K562 (cell line): ENCODE measurements around the gene DNAH3. TPM values are rescaled to one million over a fixed set of nuclear protein-coding genes. Genes with fewer than 3 reads are reported as not detected.

Experiments
- ATAC-seq: fragments of 200-7000 bp; cut with Tn5 transposase; 3 replicates; pipeline ENCODE4 v1.9.1; 2020; ENCODE audit warnings: moderate library complexity
- BruUV-seq: library from RNA; stranded (reverse); fragments of 400-500 nt; replicated peaks from 2 replicates; lab custom pipeline; 2021; lab: Mats Ljungman, UMichigan
- CTCF ChIA-PET: fragments of 300-600 bp; formaldehyde crosslinking; extraction: SDS; loops from one replicate; lab custom pipeline; 2021; ENCODE audit warnings: low intra/inter-chr PET ratio; lab: Yijun Ruan, JAX
- POLR2A ChIA-PET: fragments of 300-600, 350-650 bp; sonication (Branson Sonifier 250); formaldehyde crosslinking; extraction: SDS; loops from one replicate; lab custom pipeline; 2021; ENCODE audit warnings: antibody characterized with exemption, inconsistent platforms; lab: Yijun Ruan, JAX
- DNase-seq, 4 experiments: peaks; one replicate each; pipeline versions ENCODE4 v3.0.0 to v3.0.0-alpha.2; 2011 to 2018; ENCODE audit warnings: low spot score in 3 of 4, mixed read lengths in 3 of 4; ENCODE audit errors: extremely low read depth in 1 of 4
- FAIRE-seq: peaks from 2 replicates; lab custom pipeline; 2011; peaks lifted over from hg19 to GRCh38; lab: Jason Lieb, UNC
- H2AFZ ChIP-seq: 2 replicates; pipeline ENCODE4 v1.6.0; 2011; ENCODE audit warnings: low read depth, low read length, control low read depth, inconsistent platforms
- H3K27ac ChIP-seq: fragments of 200-600 bp; 3 replicates; pipeline ENCODE4 v1.8.0; 2011; ENCODE audit warnings: low read depth, mild to moderate bottlenecking, control low read depth, inconsistent platforms, low read length, moderate library complexity, mixed read lengths; ENCODE audit errors: extremely low read depth
- H3K27me3 ChIP-seq, 2 experiments: fragments of 300-600 bp in 1 of 2; 2 replicates in 1 of 2; 3 replicates in 1 of 2; pipeline versions ENCODE4 v1.6.0 to v1.8.0; 2011; ENCODE audit warnings: inconsistent platforms in 2 of 2, low read length in 2 of 2, mild to moderate bottlenecking in 1 of 2, mixed read lengths in 1 of 2, moderate library complexity in 1 of 2; ENCODE audit not compliant: control insufficient read depth in 2 of 2, insufficient read depth in 2 of 2
- H3K36me3 ChIP-seq: fragments of 300-600 bp; 3 replicates; pipeline ENCODE4 v1.8.0; 2011; ENCODE audit warnings: mild to moderate bottlenecking, low read length, inconsistent platforms; ENCODE audit not compliant: control insufficient read depth, insufficient read depth
- H3K4me1 ChIP-seq, 2 experiments: fragments of 200-600 bp in 1 of 2; replicated peaks in 1 of 2; 2 replicates in 1 of 2; 3 replicates in 1 of 2; pipeline versions ENCODE4 v1.5.1 to v1.8.0; 2011; ENCODE audit warnings: inconsistent platforms in 2 of 2, low read length in 2 of 2, mild to moderate bottlenecking in 1 of 2, mixed read lengths in 1 of 2, moderate library complexity in 1 of 2; ENCODE audit not compliant: control insufficient read depth in 2 of 2, insufficient read depth in 2 of 2
- H3K4me2 ChIP-seq: 2 replicates; pipeline ENCODE4 v1.6.1; 2011; ENCODE audit warnings: low read length, control low read depth, inconsistent platforms, mixed read lengths; ENCODE audit not compliant: insufficient read depth
- H3K4me3 ChIP-seq: fragments of 200-600 bp; sonication (generic), shearing (Covaris generic); 2 replicates; pipeline ENCODE4 v1.5.1; 2016; ENCODE audit warnings: control low read depth, inconsistent platforms
- H3K79me2 ChIP-seq: fragments of 200-600 bp; 3 replicates; pipeline ENCODE4 v1.8.0; 2011; ENCODE audit warnings: low read length, inconsistent platforms; ENCODE audit not compliant: control insufficient read depth, insufficient read depth
- H3K9ac ChIP-seq, 2 experiments: 2 replicates each; pipeline versions ENCODE4 v1.6.0 to v1.6.1; 2011; ENCODE audit warnings: low read depth in 2 of 2, low read length in 2 of 2, control low read depth in 1 of 2, inconsistent platforms in 1 of 2, mild to moderate bottlenecking in 1 of 2, mixed read lengths in 1 of 2; ENCODE audit not compliant: insufficient read depth in 1 of 2
- H3K9me1 ChIP-seq: one replicate; pipeline ENCODE4 v1.6.0; 2011; ENCODE audit warnings: inconsistent platforms, mild to moderate bottlenecking, low read length, moderate library complexity; ENCODE audit not compliant: control insufficient read depth, insufficient read depth
- H3K9me3 ChIP-seq: replicated peaks from 2 replicates; pipeline ENCODE4 v1.5.1; 2011; ENCODE audit warnings: low read depth, low read length, inconsistent platforms; ENCODE audit not compliant: control insufficient read depth, insufficient read depth
- H4K20me1 ChIP-seq: replicated peaks from 2 replicates; pipeline ENCODE4 v1.6.1; 2011; ENCODE audit warnings: low read length, inconsistent platforms, mixed read lengths; ENCODE audit not compliant: control insufficient read depth, insufficient read depth
- ELK1 ChIP-seq: sonication (generic); formaldehyde crosslinking; IDR thresholded peaks from 2 replicates; pipeline ENCODE4 v1.8.1; 2022; ENCODE audit warnings: missing genetic modification reagents
- HCFC1 ChIP-seq: IDR thresholded peaks from 2 replicates; pipeline ENCODE4 v1.6.1; 2012; ENCODE audit warnings: low read depth, low read length, improper control_type of control experiment
- HMG20B ChIP-seq: fragments of 250-450 bp; sonication (Bioruptor Pico); IDR thresholded peaks from 2 replicates; pipeline ENCODE4 v1.5.0; 2021; ENCODE audit warnings: mild to moderate bottlenecking
- HSF4 ChIP-seq: fragments of 250-450 bp; sonication (Bioruptor Pico); IDR thresholded peaks from 2 replicates; pipeline ENCODE4 v2.1.2; 2022; ENCODE audit warnings: mild to moderate bottlenecking, moderate library complexity, borderline replicate concordance
- ID3 ChIP-seq, 2 experiments: fragments of 250-450 bp in 1 of 2; fragments of 450-650 bp in 1 of 2; sonication (Bioruptor Pico) in 1 of 2; IDR thresholded peaks; 2 replicates each; pipeline versions ENCODE4 v1.6.1 to v1.8.0; 2016 to 2021; ENCODE audit warnings: mild to moderate bottlenecking in 2 of 2, moderate library complexity in 2 of 2, missing compliant biosample characterization in 1 of 2, missing genetic modification characterization in 1 of 2
- ILK ChIP-seq: fragments of 450-650 bp; IDR thresholded peaks from 2 replicates; pipeline ENCODE4 v1.6.1; 2016; ENCODE audit warnings: missing genetic modification characterization, low read depth, mild to moderate bottlenecking, missing compliant biosample characterization, moderate library complexity, borderline replicate concordance
- NCOR1 ChIP-seq: fragments of 450-650 bp; IDR thresholded peaks from 2 replicates; pipeline ENCODE4 v1.6.1; 2016; ENCODE audit warnings: mild to moderate bottlenecking, moderate library complexity
- PREB ChIP-seq: sonication (generic); formaldehyde crosslinking; IDR thresholded peaks from 2 replicates; pipeline ENCODE4 v1.8.1; 2023; ENCODE audit warnings: mild to moderate bottlenecking, missing genetic modification reagents
- RFX7 ChIP-seq: fragments of 250-450 bp; sonication (Bioruptor Pico); IDR thresholded peaks from 2 replicates; pipeline ENCODE4 v1.5.1; 2021; ENCODE audit warnings: mild to moderate bottlenecking
- SAFB2 ChIP-seq: fragments of 200-400 bp; formaldehyde crosslinking; IDR thresholded peaks from 2 replicates; pipeline ENCODE4 v1.6.1; 2018; ENCODE audit warnings: borderline replicate concordance, low read length, low read depth, moderate library complexity; ENCODE audit not compliant: severe bottlenecking
- TBP ChIP-seq: optimal IDR thresholded peaks from 2 replicates; pipeline ENCODE3; 2011; ENCODE audit warnings: low read depth, low read length, improper control_type of control experiment
- TFAM ChIP-seq: fragments of 250-450 bp; sonication (Bioruptor Pico); conservative IDR thresholded peaks from 2 replicates; pipeline ENCODE4 v1.5.0; 2021; ENCODE audit warnings: mild to moderate bottlenecking, moderate library complexity
- ZC3H11A ChIP-seq: IDR thresholded peaks from 2 replicates; pipeline ENCODE4 v1.6.1; 2012; ENCODE audit warnings: low read depth, low read length, improper control_type of control experiment
- ZC3H8 ChIP-seq: fragments of 450-650 bp; IDR thresholded peaks from 2 replicates; pipeline ENCODE4 v1.6.1; 2017
- ZNF347 ChIP-seq: fragments of 450-650 bp; formaldehyde crosslinking; IDR thresholded peaks from 2 replicates; pipeline ENCODE4 v1.4.0; 2020; ENCODE audit warnings: low read depth, mild to moderate bottlenecking, moderate library complexity
- ZNF384 ChIP-seq: IDR thresholded peaks from 2 replicates; pipeline ENCODE4 v1.6.1; 2012; ENCODE audit warnings: low read depth, low read length, improper control_type of control experiment
- ZNF785 ChIP-seq: fragments of 250-450 bp; sonication (Bioruptor Pico); IDR thresholded peaks from 2 replicates; pipeline ENCODE4 v1.4.0; 2020; ENCODE audit warnings: mild to moderate bottlenecking
- WGBS: fragments of 100-300 bp; shearing (Covaris generic); methylation state at CpG from one replicate; pipeline ENCODE4 v1.1.6; 2016; ENCODE audit warnings: low coverage, mixed read lengths; ENCODE audit not compliant: insufficient coverage; ENCODE audit errors: missing lambda C conversion rate; 5-methylcytosine and 5-hydroxymethylcytosine counted together
- in situ Hi-C: fragments of 300-500 bp; cut with MboI; formaldehyde crosslinking; loops from 4 replicates; pipeline ENCODE4 v1.15.0; 2018; ENCODE audit warnings: inconsistent platforms, mixed read lengths
- intact Hi-C: fragments of 100-400 bp; cut with micrococcal nuclease; formaldehyde crosslinking; loops from 2 replicates; pipeline ENCODE4 v1.14.2; 2022
- polyA plus RNA-seq, 8 experiments: library from polyadenylated mRNA; depleted of rRNA in 4 of 8; stranded (reverse) in 5 of 8; unstranded in 3 of 8; fragments of >200 nt; fragmentation: Nextera tagmentation in 2 of 8; fragmentation: Illumina TruSeq in 1 of 8; extraction: Ambion mirVana in 2 of 8; extraction: Trizol in 1 of 8; gene quantifications; 2 replicates each; pipeline versions ENCODE4 v1.2.1 to v1.2.3, GENCODE V29; 2011 to 2014; ENCODE audit warnings: inconsistent platforms in 1 of 8, missing spikeins in 1 of 8
- total RNA-seq, 7 experiments: library from RNA; depleted of rRNA in 6 of 7; stranded (reverse); fragments of >200 nt in 6 of 7; fragmentation: Illumina TruSeq in 2 of 7; extraction: Trizol in 2 of 7; gene quantifications; 2 replicates each; pipeline versions ENCODE4 v1.2.1 to v1.2.3, GENCODE V29; 2011 to 2021; ENCODE audit warnings: low replicate concordance in 1 of 7

The DNAH3 gene
- total and polyA plus RNA-seq, 9 of the 15 experiments (the other 6 are each of a cell fraction or from before 2014, with no cell fraction given) = 0.32 to 0.84 (median 0.44) TPM

GRCh38 chr16:21163576-21163975, 12.9 kb upstream of the DNAH3 start:
- CTCF ChIA-PET = no interaction called here
- WGBS = 56% methylated on average over 4 of the region's 4 CpGs
- BruUV-seq = no TSS peak
- Histone ChIP-seq H3K9me1 (no peaks in the 10 kb centered on the region), H3K4me3 (no peak overlapping the region), H3K27me3 (no peaks in the 10 kb centered on the region), H3K4me1 (peaks cover 4 to 11% of the 10 kb centered on the region in 2 experiments; a peak in 4 of 5 replicates), H3K4me2 (no peak overlapping the region), H4K20me1 (no peaks in the 10 kb centered on the region), H3K27ac (no peak overlapping the region), H3K9ac (no peak overlapping the region), H3K9me3 (no peaks in the 10 kb centered on the region), H2AFZ (no peak overlapping the region), H3K36me3 (peaks cover 26% of the 10 kb centered on the region), H3K79me2 (peaks cover 3% of the 10 kb centered on the region; the same call in 1 of the 3 replicates)
- no peak for TF ChIP-seq TBP
- TF ChIP-seq ILK = no peak
- TF ChIP-seq TFAM (CRISPR knock-in tag) = no peak
- TF ChIP-seq SAFB2 = no peak
- no peak for TF ChIP-seq ZNF384
- TF ChIP-seq RFX7 = no peak
- TF ChIP-seq NCOR1 = no peak
- no peak for TF ChIP-seq HMG20B
- no peak for TF ChIP-seq ID3 (CRISPR knock-in tag; IDR thresholded peaks at IDR 0.05)
- TF ChIP-seq ID3 (tag; IDR thresholded peaks at IDR 0.05) = no peak
- TF ChIP-seq ZC3H11A = no peak
- TF ChIP-seq HSF4 = no peak
- TF ChIP-seq HCFC1 = no peak
- TF ChIP-seq ZNF785 = no peak
- no peak for TF ChIP-seq PREB (CRISPR knock-in tag)
- no peak for TF ChIP-seq ZC3H8
- no peak for TF ChIP-seq ZNF347 (CRISPR knock-in tag)
- TF ChIP-seq ELK1 = no peak
- POLR2A ChIA-PET = no interaction called here
- DNase-seq (no peak), FAIRE-seq (no peak), ATAC-seq (no peak)
- in situ Hi-C loops (no loop called here), intact Hi-C loops (no loop called here)
